ENCODE measurements around the gene CDC42SE2.
"Not testable (repeated sequence)": the region's sequence is repeated elsewhere in the genome, so short reads cannot be mapped to it uniquely, and the experiment has no call there.

CDC42SE2 gene

DNA sequence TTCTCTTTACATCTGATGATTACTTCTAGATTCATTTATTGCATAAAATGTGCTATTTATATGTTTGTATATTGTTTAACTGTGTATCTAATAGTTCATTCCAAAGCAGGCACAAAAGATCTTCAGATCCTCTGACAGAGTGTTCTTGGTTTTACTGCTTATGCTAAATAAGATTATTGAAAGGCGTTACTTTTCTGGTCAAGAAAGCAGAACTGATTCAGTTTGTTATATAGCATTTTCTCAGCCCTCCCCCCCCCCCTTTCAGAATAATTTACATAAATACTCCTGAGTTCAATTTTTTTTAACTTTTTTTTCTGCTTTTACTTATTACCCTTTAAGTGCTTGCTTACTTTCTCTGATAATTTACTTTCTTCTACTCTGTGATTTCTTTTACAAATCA lies 15.4 kb downstream of the CDC42SE2 start:
- DNase-seq: no peak

GRCh38 chr5:131280417-131280816 lies 16.6 kb downstream of the CDC42SE2 start:
- no peak for DNase-seq

GRCh38 chr5:131281133-131281867 lies 17.4 kb downstream of the CDC42SE2 start:
- no peak for DNase-seq

DNA sequence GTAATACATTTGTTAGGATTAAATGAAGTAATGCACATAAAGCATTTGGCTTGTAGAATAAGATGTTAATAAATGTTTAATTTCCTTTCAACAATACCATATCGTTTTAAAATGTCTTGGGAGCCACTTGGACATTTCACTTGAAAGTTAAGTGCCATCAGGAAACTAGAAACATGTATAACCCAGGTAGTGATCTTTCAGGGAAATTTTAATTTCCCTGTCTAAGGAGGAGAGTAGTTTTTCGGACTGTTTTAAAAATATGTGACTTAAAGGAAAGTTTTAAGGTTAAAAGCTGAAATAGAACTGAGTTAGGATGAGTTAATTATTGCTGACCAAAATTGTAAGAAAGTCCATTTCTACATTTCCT lies 18.0 kb downstream of the CDC42SE2 start:
- no peak for DNase-seq

DNA sequence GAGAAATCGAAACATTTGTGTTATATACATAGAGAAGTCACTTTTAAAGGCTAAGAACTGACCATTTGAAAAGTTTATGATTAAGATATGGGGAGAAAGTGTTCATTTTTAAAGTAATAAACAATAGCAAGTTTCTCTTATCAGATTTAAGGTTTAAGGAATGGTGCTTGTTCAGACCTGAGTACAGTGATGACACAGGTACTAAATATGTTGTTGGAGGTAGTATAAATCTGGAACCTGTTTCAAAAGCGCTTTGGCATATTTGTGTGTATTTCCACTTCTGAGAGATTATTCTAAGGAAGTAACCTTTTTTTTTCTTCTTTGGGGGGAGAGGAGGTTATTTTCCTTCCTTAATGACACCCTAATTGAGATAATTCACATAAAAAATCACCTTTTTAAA lies 18.4 kb downstream of the CDC42SE2 start:
- DNase-seq: no peak

GRCh38 chr5:131285703-131286399 lies 22.0 kb downstream of the CDC42SE2 start:
- DNase-seq: no peak

DNA sequence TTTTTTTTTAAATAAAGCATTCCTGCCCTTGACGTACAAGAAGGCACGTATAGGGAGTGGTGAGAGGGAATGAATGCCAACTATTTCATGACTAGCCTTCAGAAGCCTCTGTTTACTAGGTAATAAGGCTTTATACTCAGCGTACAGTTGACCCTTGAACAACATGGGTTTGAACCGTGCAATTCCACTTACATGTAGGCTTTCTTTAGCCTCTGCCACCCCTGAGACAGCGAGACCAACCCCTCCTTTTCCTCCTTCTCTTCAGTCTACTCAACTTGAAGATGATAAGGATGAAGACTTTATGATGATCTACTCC lies 22.5 kb downstream of the CDC42SE2 start:
- DNase-seq: no peak

DNA sequence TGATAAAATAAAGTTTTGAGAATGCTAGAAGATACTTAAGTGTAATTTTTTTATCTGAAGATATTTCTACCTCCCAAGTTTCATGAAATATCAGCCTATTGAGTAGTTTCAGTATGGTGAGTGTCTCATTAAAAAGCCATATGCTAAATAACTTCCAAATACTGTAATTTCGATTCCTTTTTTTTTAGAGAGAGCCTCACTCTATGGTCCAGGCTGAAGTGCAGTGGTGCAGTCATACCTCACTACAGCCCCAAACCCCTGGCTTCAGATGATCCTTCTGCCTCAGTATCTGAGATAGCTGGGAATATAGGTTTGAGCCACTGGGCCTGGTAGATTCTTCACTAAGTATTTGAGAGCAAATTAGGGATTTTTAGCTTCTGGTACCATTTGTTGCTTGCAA lies 24.5 kb downstream of the CDC42SE2 start:
- no peak for DNase-seq

- DNase-seq: no peak
Measured at GRCh38 chr5:131289738-131290137, 25.9 kb downstream of the CDC42SE2 start.

- DNase-seq: no peak
Measured at GRCh38 chr5:131296213-131296672, 32.4 kb downstream of the CDC42SE2 start.

DNA sequence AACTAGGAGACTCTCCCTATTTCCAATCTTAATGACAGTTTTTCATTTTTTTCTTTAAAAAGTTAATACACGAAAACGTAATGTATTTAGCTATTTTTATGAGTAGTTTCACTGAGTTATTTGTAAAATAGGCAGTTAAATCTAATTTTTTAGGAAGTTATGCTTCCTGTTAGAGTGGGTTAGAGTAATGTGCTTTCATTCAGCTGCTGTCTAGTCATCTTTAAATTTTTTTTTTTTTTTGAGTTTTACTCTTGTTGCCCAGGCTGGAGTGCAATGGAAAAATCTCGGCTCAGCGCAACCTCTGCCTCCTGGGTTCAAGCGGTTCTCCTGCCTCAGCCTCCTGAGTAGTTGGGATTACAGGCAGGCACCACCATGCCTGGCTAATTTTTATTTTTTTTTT lies 34.0 kb downstream of the CDC42SE2 start:
- DNase-seq: no peak

DNA sequence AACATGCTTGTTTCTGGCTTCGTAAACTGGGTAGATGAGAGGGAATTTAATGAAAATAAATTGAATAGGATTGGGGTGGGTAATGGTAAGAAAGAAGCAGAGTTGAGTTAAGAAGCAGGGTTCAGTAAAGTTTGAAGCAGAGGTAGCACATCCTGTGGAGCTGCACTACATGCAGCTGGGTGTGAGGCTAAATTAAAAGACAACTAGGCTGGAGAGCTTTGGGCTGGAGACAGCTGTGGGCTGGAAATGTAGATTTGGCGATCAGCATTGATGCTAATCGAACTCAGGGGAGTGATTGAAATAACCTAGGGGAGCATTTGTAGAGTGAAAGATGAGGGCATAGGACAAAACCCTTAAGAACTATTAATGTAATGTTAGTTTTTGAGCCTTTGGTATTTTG lies 35.6 kb downstream of the CDC42SE2 start:
- no peak for DNase-seq

DNA sequence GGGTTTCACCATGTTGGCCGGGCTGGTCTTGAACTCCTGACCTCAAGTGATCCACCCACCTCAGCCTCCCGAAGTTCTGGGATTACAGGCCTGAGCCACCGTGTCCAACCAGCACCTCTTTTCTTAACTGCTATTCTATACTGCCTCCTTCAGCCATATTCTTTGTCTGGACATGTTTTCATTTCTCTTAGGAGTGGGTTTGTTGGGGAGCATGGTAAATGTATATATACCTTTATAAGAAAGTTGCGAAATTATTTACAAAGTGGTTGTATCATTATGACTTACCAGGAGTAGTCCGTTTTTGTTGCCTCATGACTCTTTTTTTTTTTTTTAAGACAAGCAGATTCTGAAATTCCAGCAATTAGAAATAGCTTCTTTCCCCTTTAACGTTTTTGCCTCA lies 38.7 kb downstream of the CDC42SE2 start:
- no peak for DNase-seq

GRCh38 chr5:131303537-131303936 lies 39.7 kb downstream of the CDC42SE2 start:
- DNase-seq: no peak

DNA sequence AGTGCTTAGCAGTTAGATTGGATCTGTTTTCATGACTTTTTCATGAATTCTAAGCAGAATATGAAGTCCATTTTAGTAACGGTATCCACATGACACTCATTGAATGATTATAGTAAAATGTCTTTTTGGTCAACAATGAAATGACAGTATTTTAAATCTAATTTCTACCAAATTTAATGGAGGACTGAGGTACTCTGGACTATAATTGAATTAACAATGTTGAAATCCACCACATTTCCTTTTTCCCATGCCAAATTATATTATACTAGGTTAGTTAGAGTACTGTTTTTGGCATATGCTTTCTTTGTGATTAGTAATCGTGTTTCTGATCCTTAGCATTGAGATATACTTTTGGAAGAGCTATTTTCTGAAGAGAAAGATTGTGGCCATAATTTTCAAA lies 40.6 kb downstream of the CDC42SE2 start:
- no peak for DNase-seq

GRCh38 chr5:131305138-131305689 lies 41.4 kb downstream of the CDC42SE2 start:
- no peak for DNase-seq

DNA sequence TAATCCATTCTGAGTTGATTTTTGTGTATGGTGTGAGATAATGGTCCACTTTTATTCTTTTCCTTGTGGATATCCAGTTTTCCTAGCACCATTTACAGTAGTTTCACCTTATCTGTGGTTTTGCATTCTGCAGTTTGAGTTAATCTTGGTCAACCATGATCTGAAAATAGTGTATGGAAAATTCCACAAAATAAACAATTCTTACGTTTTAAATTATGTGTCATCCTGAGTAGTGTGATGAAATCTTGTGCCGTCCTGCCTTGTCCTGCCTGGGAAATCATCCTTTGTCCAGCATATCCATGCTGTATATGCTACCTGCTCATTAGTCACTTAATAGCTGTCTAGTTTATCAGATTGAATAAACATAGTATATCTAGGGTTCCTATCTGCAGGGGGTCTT lies 42.1 kb downstream of the CDC42SE2 start:
- no peak for DNase-seq

DNA sequence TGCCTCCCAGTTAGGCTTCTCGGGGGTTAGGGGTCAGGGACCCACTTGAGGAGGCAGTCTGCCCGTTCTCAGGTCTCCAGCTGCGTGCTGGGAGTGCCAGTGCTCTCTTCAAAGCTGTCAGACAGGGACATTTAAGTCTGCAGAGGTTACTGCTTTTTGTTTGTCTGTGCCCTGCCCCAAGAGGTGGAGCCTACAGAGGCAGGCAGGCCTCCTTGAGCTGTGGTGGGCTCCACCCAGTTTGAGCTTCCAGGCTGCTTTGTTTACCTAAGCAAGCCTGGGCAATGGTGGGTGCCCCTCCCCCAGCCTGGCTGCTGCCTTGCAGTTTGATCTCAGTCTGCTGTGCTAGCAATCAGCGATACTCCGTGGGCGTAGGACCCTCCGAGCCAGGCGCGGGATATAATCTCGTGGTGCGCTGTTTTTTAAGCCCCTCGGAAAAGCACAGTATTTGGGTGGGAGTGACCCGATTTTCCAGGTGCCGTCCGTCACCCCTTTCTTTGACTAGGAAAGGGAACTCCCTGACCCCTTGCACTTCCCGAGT lies 48.5 kb downstream of the CDC42SE2 start:
- not testable (repeated sequence) for DNase-seq

GRCh38 chr5:131316026-131316425 lies 52.2 kb downstream of the CDC42SE2 start:
- DNase-seq: no peak

- DNase-seq: no peak
Measured at GRCh38 chr5:131316822-131317221, 53.0 kb downstream of the CDC42SE2 start.

DNA sequence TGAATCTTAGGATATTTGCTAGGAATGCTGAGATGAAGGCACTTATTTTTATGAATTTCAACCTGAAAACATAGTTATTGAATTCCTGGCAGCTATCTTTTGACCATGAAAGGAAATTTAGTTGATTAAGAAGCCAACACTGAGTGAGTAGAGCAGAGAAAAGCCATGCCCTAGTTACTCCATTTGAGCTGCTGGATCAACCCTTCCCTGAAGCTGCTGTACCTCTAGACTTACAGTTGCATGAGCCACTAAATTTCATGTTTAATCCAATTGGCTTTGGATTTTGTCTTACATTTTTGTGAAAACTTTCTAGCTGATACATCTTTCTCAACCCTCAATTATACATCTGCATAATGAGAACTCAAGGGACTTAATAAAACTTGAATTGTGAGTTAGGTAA lies 54.6 kb downstream of the CDC42SE2 start:
- no peak for DNase-seq

GRCh38 chr5:131321066-131321465 lies 57.2 kb downstream of the CDC42SE2 start:
- no peak for DNase-seq

DNA sequence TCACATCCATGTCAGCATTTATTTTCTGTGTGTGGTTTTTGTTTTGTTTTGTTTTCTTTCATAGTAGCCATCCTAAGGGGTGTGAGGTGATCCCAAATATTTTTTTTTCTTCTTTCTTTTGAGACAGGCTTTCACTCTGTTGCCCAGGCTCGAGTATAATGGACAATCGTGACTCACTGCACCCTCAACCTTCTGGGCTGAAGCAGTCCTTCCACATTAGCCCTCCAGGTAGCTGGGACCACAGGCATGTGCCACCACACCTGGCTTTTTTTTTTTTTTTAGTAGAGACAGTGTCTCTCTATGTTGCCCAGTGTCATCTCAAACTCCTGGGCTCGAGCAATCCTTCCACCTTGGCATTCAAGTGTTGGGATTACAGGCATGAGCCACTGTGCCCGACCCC lies 59.1 kb downstream of the CDC42SE2 start:
- no peak for DNase-seq

- DNase-seq: no peak
Measured at GRCh38 chr5:131323378-131323777, 59.5 kb downstream of the CDC42SE2 start.
